HG03039 (cell line): ENCODE data around the gene LSM11.
A peak's percentile ranks its signal among the peaks of the same experiment; 100 is the strongest.
"Not testable (repeated sequence)": the region's sequence is repeated elsewhere in the genome, so short reads cannot be mapped to it uniquely, and the experiment has no call there.

ENCODE experiments used
- ATAC-seq: cut with Tn5 transposase; IDR thresholded peaks from one replicate; pipeline ENCODE4 v1.9.1; 2021; ENCODE audit warnings: mild to moderate bottlenecking, moderate library complexity; ENCODE audit not compliant: unreplicated experiment

Gene LSM11

DNA sequence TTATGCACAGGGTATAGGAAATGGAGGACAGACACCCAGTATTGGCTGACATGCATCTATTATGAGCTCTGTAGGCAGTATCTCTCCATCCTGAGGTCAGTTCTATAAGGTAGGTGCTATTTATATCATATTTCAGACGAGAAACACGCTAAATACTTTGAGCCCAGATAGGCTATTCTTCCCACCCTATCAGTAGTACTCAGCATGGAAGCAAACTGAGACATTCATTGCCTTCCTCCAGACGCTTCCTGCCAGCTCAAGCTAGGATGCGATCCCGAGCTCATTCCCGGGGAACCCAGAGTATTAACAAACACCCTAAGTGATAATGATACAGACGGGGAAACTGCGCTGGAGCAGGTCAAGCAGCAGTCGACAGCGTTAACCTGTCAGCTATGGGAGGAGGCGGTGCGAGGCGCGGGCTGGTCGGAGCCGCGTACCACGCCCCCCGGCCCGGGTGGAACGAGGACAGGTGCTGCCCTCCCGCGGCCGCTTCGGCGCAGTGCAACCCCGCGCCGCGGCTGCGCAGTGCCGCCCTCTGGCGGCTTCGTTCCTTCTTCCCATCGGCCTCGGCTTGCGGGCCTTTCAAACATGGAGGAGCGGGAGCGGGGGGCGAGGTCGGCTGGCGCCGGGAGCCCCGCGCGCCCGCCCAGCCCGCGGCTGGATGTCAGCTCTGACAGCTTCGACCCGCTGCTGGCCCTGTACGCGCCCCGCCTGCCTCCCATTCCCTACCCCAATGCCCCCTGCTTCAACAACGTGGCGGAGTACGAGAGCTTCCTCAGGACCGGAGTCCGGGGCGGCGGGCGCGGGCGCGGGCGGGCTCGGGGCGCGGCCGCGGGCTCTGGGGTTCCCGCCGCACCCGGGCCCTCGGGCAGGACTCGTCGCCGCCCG lies at the start of gene LSM11:
TSS of gene LSM11 (plus strand) at position 550 of the 888 bp plus-strand sequence. CDS start at position 589, 39 bp downstream.
- ATAC-seq, result peak; percentile 87

DNA sequence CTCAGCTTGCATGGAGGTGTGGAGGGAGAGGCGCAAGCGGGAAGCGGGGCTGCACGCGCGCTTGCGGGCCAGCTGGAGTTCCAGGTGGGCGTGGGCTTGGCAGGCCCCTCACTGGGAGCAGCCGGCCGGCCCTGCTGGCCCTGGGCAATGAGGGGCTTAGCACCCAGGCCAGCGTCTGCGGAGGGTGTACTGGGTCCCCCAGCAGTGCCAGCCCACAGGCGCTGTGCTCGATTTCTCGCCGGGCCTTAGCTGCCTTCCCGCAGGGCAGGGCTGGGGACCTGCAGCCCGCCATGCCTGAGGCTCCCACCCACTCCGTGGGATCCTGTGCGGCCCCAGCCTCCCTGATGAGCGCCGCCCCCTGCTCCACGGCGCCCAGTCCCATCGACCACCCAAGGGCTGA lies 49.7 kb upstream of the LSM11 start:
- ATAC-seq, result not testable (repeated sequence)

DNA sequence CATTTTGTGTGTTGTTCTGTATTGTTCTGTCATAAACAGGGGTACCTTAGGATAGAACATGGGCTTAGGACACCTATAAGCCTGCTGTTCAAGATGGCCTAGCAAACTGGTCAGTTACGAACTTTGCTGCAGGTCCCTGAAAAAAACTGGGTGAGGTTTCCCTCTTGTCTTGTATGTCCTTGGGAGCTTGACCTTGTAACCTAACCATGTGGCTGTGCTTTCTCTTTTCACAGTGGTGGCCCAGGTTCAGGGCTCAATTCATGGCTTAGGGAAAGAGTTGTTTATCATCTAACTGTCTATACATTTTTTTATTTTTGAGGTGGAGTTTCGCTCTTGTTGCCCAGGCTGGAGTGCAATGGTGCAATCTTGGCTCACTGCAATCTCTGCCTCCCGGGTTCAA lies 47.4 kb upstream of the LSM11 start:
- ATAC-seq, result not testable (repeated sequence)

DNA sequence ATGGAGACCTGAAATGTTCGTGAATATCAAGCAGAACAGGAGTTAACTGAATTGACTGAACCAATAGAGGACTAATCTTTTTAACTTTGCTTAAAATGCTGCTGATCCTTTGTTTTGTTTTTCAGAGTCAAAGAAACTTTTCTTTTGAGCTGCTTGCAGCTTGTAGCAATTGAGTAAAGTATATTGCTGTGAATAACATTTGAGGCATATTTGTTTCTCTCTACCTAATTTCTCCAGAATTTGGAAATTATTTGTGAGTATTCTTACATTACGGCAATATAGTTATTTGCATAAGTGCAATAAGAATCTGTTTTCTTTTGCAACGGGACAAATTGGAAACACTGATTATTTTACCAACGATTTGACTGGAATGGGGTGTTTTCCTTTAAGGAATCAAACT lies 44.8 kb upstream of the LSM11 start:
- ATAC-seq, result not testable (repeated sequence)

DNA sequence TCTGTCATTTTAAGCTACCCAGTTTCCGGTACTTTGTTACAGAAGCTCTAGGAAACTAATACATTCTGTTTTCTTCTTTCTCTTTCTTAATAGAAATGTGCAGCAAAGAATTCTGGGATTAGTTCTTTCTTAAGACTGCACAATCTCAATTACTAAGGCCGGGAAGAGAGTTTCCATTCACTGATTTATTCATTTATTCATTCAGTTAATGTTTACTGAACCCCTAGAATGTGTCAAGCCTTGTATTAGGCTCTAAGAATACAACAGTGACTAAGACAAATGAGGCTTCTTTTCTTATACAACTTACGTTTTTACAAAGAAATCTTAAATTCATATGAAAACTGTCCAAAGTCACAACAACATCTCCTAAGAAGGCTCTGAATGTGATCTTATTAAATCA lies 39.8 kb upstream of the LSM11 start:
- ATAC-seq, result no peak

DNA sequence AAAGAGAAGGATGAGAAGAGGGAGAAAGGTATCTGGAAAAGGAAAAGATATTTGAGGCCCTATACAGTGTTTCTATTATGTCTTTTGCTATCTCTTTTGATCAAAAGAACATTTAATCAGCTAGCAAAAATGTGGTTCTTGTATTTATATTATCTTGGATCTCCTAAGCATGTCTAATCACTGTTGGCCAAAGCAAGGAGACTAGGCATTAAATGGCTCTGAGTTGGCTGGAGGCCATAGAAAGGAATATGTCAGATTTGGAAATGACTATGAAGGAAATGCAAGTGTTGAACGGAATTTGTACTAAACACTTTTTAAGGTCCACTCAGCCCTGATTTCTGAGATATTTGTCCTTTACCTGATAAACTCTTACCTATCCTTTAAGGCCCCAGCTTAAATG lies 34.6 kb upstream of the LSM11 start:
- ATAC-seq, result no peak

DNA sequence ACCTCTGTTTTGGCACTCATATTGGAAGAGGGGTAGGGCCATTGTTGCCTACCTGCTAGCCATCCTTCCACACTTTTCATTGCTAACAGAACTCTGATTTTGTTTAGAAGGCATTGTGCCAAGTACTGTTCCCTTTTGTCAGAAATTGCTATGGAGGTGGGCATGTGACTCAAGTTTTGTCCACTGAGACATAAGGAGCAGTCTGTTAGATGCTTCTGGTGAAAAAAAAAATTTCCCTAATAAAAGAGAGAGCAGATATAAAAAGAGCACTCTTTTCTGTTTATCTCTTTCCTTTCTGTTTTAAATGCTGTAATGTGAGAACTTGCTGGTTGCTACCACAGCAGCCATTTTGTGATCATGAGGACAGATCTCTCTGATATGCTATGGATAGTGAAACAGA lies 34.2 kb upstream of the LSM11 start:
- ATAC-seq, result no peak

DNA sequence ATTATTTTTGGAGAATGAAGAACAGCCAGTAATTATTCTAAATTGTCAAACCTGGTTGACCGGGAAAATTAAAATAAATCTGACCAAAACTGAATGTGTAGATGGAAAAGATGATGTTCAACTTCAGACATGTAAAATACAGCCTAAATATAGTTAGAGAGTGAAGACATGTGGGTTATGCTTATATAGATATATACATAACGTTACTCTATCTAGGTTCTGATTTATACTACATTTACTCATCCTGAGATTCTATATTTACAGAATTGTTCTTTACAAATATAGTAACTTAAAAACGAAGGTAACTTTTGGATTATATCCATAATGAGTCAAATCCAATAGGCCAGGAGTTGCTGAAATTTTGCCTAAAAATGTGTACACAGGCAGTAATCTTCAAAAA lies 33.1 kb upstream of the LSM11 start:
- no peak for ATAC-seq

DNA sequence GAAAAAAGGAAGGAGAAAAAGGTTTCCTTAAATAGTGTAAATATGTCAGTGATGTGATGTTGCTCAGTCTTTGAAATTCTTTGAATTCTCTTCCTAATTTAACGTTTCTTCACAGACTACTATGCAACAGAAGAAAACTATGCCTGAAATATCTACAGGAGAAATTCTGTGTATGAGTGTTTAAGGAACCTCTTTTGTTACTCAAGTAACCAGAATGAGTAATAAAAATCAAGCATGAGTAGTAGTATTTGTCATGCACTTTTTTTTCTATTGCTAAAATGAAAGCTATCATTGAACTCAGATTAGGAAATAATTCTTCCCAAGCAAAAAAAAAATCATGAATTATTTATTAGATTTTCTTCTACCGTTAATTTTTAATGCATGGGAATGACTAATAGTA lies 32.6 kb upstream of the LSM11 start:
- ATAC-seq, result no peak

DNA sequence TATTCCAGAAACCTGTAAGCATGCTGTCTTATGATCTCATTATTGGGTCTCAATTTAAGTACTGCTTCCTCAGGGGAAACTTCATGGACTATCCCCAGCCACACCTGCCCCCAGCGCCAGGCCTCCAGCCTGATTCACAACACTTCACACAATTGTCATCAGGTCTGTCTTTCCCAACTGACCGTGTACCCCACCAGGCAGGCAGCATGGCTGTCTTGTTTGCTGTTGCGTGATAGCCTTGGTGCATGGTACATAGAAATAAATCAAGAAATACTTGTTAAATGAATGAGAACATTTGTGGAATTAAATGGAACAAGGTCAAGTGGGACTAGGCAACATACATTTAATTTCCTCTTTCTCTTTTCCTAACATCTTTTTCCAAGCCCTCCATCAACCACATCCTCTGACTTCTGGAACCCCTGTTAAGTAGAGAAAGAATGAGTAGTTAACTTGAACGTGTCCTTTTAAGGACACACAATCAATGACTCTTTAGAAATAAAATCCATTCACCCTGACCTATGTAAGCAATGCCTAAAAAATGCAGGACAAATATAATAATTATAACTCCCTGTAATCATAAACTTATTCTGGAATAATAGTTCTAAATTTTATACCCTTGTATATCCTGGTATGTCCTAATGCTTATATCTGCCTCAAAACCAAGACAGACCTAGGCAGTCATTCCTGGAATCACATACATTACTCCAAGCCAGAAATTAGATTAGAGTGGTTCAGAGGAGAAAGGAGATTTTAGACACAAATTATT lies 29.5 kb upstream of the LSM11 start:
- ATAC-seq, result no peak

DNA sequence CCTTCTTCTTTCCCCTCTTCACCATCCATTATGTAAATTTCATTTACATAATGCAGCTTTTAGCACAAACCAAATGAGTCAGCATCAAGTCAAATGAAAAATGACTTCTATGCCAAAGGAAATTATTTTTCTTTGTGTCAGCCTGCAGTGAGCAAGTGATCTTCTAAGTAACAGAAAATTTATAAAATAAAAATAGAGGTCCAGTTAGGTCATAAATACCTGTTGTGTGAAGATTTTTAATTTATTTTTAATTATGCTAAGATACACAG lies 29.0 kb upstream of the LSM11 start:
- no peak for ATAC-seq

DNA sequence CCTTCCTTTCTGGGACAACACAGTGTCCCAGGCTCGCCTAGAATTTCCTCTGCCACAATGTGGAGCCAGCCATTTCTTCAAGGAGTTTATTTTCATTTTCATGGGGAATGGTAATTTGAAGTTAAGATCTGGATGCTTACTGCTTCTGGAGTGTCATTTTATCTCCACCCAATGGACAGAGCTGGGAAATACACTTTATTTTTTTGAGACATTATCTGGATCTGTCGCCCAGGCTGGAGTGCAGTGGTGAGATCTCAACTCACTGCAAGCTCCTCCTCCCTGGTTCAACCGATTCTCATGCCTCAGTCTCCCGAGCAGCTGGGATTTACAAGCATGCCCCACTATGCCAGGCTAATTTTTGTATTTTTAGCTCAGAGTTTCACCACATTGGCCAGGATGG lies 25.0 kb upstream of the LSM11 start:
- ATAC-seq, result no peak

DNA sequence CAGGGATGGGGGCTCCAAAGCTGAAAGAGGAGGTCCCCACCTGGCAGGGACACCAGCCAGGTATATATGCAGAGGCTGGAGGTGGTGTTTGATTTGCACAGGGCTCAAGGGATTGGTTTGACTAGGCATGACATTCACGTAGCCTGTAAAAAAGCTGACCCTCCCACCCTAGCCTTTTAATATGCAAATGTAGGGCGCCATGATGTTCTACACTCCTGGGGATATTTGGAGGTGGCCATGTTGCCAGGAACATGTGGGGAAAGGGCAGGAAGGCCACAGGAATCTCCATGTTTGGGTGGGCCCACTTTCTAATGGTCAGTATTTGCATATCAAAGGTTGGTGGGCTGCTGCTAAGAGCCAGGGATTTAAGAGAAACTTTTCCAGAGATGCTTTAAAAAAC lies 24.3 kb upstream of the LSM11 start:
- ATAC-seq, result no peak

DNA sequence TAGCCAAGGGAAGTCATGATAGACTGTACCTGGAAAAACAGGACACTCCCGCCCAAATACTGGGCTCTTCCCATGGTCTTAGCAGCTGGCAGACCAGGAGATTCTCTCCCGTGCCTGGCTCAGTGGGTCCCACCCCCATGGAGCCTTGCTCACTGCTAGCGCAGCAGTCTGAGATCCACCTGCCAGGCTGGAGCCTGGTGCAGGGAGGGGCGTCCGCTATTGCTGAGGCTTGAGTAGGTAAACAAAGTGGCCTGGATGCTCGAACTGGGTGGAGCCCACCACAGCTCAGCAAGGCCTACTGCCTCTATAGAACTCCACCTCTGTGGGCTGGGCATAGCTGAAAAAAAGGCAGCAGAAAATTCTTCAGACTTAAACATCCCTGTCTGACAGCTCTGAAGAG lies 22.4 kb upstream of the LSM11 start:
- no peak for ATAC-seq

DNA sequence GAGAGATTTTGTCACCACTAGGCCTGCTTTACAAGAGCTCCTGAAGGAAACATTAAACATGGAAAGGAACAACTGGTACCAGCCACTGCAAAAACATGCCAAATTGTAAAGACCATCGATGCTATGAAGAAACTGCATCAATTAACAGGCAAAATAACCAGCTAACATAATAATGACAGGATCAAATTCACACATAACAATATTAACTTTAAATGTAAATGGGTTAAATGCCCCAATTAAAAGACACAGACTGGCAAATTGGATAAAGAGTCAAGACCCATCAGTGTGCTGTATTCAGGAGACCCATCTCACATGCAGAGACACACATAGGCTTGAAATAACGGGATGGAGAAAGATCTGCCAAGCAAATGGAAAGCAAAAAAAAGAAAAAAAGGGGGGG lies 20.6 kb upstream of the LSM11 start:
- ATAC-seq, result not testable (repeated sequence)

DNA sequence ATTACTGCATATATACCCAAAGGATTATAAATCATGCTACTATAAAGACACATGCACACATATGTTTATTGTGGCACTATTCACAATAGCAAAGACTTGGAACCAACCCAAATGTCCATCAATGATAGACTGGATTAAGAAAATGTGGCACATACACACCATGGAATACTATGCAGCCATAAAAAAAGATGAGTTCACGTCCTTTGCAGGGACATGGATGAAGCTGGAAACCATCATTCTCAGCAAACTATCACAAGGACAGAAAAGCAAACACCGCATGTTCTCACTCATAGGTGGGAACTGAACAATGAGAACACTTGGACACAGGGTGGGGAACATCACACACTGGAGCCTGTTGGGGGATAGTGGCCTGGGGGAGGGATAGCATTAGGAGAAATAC lies 16.9 kb upstream of the LSM11 start:
- not testable (repeated sequence) for ATAC-seq

DNA sequence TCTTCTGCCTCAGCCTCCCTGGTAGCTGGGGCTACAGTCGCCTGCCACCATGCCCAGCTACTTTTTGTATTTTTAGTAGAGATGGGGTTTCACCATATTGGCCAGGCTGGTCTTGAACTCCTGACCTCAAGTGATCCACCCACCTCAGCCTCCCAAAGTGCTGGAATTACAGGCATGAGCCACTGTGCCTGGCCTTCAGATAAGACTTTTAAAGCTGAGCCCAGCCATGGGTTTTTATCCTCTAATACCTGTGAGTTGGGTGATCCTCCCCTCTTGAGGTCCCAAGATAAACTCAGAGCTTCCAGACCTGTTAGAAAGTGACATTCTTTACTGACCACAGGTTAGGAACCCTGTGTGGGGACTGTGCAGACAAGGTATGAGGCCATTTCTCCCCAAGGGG lies 15.7 kb upstream of the LSM11 start:
- ATAC-seq, result not testable (repeated sequence)

DNA sequence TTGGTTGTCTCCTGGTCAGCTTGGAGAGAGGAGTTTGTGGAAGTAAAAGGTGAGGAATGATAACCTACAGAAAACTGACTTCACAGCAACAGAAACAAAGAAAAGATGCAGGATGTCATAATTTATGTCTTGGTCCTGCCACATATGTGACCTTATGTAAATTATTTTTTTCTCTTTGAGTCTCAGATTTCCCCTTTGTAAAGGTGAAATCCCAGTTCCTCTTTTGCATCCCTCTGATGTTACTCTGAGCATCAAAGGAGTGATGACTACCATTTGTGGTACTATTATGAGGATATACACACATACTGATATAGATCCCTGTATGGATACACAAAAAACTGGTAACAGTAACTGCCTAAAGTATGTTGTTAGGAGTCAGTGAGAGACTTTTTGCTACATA lies 13.7 kb upstream of the LSM11 start:
- peak; percentile 71 for ATAC-seq

DNA sequence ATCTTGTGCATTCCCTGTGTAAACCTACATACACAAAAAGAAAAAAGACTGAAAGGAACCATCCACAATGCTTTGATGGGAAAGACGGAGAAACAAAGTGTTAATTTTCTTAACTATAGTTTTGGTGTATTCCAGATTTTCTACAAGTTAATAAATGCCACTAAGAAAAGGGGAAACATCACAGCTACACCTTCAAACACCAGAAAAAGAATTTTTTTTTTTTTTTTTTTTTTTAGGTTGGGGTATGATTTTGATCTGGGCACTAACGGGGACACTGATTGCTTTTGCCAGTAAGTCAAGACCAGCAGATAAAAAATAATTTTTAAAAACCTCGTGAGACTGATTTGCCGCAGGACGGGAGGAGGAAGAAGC lies 12.6 kb upstream of the LSM11 start:
- ATAC-seq, result no peak

DNA sequence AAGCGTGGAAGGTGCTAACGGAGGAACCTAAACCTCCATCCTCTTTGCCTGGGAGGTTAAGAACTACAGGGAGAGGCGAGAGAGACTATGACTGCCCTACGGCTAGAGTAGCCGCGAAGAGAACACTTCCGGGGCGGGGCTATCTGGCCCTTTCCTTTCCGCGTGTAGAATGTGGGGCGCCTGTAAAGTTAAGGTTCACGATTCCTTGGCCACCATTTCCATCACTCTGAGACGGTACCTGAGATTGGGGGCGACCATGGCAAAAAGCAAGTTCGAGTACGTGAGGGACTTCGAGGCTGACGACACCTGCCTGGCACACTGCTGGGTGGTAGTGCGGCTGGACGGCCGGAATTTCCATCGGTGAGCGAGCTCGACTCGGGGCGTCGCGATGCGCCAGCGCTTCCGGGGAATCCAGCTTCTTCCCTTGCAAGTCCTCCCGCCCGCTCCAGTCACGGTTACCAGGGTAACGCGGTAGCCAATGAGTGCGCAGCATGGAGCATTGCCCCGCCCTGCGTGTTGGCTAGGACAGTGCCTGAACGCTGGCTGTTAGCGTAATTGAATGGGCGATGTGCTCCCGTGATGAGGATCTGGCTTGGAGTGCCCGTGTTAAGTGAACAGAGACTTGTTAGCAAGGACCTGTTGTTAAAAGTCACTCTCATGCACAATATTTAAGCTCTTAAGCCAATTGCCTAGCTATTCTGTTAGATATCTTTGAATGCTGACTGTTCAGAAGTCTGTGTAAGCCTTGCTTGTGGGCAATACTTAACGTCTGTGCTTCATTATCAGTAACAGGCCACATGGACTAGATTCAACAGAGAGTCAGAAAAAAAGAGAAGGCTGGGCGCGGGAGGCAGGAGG lies 12.0 kb upstream of the LSM11 start, which contains the start of gene THG1L:
TSS of gene THG1L (plus strand) at position 149 of the 858 bp plus-strand sequence. CDS start at position 170, 21 bp downstream.
- ATAC-seq, result peak; percentile 93

DNA sequence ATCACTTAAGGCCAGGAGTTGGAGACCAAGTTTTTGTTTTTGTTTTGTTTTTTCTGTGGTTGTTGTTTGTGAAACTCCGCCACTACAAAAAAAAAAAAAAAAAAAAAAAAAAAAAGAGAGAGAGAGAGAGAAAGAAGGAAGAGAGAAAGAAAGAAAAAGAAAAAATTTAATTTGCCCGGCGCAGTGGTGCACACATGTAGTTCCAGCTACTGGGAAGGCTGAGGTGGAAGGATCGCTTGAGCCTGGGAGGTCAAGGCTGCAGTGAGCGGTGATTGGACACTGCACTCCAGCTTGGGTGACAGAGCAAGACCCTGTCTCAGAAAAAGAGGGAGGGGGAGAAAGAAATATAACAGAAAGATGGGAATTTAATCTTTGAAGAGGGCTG lies 11.4 kb upstream of the LSM11 start:
- no peak for ATAC-seq
